GM19463 (cell line): ENCODE data around the gene FGD1.

Experiments used
- ATAC-seq: cut with Tn5 transposase; IDR thresholded peaks from one replicate; pipeline ENCODE4 v1.9.1; 2021; ENCODE audit warnings: mild to moderate bottlenecking, moderate library complexity; ENCODE audit not compliant: unreplicated experiment

The FGD1 gene

GRCh38 chrX:54407266-54407665, 88.8 kb downstream of the FGD1 start:
- ATAC-seq: no peak

GRCh38 chrX:54397113-54397512, 98.9 kb downstream of the FGD1 start:
- ATAC-seq: no peak
